Loucy (cell line): Measurements from ENCODE around the gene SHISA5.

Experiments used
- H2AFZ ChIP-seq: fragments of 200-600 bp; sonication (generic); 2 replicates; pipeline ENCODE4 v1.6.0; 2016; ENCODE audit warnings: antibody characterized with exemption, mild to moderate bottlenecking, low read length, moderate library complexity
- H3F3A ChIP-seq: fragments of 200-600 bp; 2 replicates; pipeline ENCODE4 v1.6.0; 2016; ENCODE audit warnings: antibody characterized with exemption, low read depth, mild to moderate bottlenecking
- H3K27me3 ChIP-seq: fragments of 200-600 bp; sonication (generic); 2 replicates; pipeline ENCODE4 v1.6.1; 2014; ENCODE audit warnings: low read length, mild to moderate bottlenecking; ENCODE audit not compliant: insufficient read depth, poor library complexity, severe bottlenecking
- H3K36me3 ChIP-seq: fragments of 200-600 bp; sonication (generic); 2 replicates; pipeline ENCODE4 v1.6.1; 2016; ENCODE audit warnings: low read length; ENCODE audit not compliant: insufficient read depth
- H3K4me1 ChIP-seq: fragments of 200-600 bp; sonication (generic); 2 replicates; pipeline ENCODE4 v1.5.1; 2014; ENCODE audit warnings: low read length, mild to moderate bottlenecking; ENCODE audit not compliant: insufficient read depth, poor library complexity, severe bottlenecking
- H3K4me2 ChIP-seq: fragments of 200-600 bp; sonication (generic); 2 replicates; pipeline ENCODE4 v1.6.0; 2014; ENCODE audit warnings: antibody characterized with exemption, low read length, low read depth, mild to moderate bottlenecking; ENCODE audit not compliant: poor library complexity, severe bottlenecking
- H3K4me3 ChIP-seq: fragments of 200-600 bp; sonication (generic); 2 replicates; pipeline ENCODE4 v1.5.1; 2014; ENCODE audit warnings: low read length, mild to moderate bottlenecking, mixed read lengths; ENCODE audit not compliant: poor library complexity, severe bottlenecking
- H3K79me2 ChIP-seq: fragments of 200-600 bp; sonication (generic); 2 replicates; pipeline ENCODE4 v1.6.1; 2014; ENCODE audit warnings: low read length; ENCODE audit not compliant: insufficient read depth
- H3K9ac ChIP-seq: fragments of 200-600 bp; sonication (generic); 2 replicates; pipeline ENCODE4 v1.6.0; 2014; ENCODE audit warnings: mild to moderate bottlenecking, low read depth, low read length, moderate library complexity; ENCODE audit not compliant: poor library complexity, severe bottlenecking
- H3K9me2 ChIP-seq: fragments of 200-600 bp; sonication (generic); replicated peaks from 2 replicates; pipeline ENCODE4 v1.6.1; 2016; ENCODE audit warnings: low read depth, low read length, mixed read lengths
- H3K9me3 ChIP-seq: fragments of 200-600 bp; sonication (generic); 2 replicates; pipeline ENCODE4 v1.6.1; 2014; ENCODE audit warnings: mild to moderate bottlenecking, antibody characterized with exemption, low read length, low read depth; ENCODE audit not compliant: insufficient read depth
- H4K20me1 ChIP-seq: fragments of 200-600 bp; sonication (generic); 2 replicates; pipeline ENCODE4 v1.6.0; 2014; ENCODE audit warnings: antibody characterized with exemption, low read length, mild to moderate bottlenecking; ENCODE audit not compliant: insufficient read depth, poor library complexity, severe bottlenecking
- TF ChIP-seq, protein P1 (sequence below): fragments of 200-600 bp; sonication (generic); conservative IDR thresholded peaks from 2 replicates; pipeline ENCODE4 v1.5.1; 2014; ENCODE audit warnings: mild to moderate bottlenecking, antibody characterized with exemption, low read length

Gene SHISA5

DNA sequence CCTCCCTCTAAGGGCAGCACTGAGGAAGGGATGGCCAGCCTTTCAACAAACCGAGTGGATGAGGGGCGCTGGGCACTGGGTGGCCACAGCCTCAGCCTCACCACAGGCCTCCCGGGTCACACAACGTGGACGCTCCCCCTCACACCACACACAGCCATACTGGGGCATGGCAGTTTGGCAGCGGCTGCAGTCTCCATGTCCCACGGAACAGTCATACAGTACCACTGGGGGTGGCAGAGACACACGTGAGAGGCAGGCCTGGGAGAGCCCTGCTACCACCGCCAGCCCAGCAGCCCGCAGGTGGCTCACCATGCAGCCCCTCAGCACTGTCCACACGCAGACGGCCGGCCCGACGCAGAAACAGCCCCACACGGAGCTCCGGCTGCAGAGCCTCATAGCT is 85.8 kb downstream of the SHISA5 start:
- no peak overlapping the region for H3K9ac ChIP-seq
- H3K4me1 ChIP-seq: no peaks in the 10 kb centered on the region
- peaks cover 15% of the 10 kb centered on the region; the same call in 1 of the 2 replicates for H3K79me2 ChIP-seq
- H2AFZ ChIP-seq: no peak overlapping the region
- no peak overlapping the region for H3K4me2 ChIP-seq
- no peaks in the 10 kb centered on the region for H3K9me3 ChIP-seq
- peaks cover 7% of the 10 kb centered on the region for H4K20me1 ChIP-seq
- H3K27me3 ChIP-seq: no peaks in the 10 kb centered on the region
- peaks cover 61% of the 10 kb centered on the region; the same call in 1 of the 2 replicates for H3K36me3 ChIP-seq
- H3K4me3 ChIP-seq: no peak overlapping the region
- no peaks in the 10 kb centered on the region for H3F3A ChIP-seq
- no peaks in the 10 kb centered on the region for H3K9me2 ChIP-seq
- TF ChIP-seq, protein P1, sequence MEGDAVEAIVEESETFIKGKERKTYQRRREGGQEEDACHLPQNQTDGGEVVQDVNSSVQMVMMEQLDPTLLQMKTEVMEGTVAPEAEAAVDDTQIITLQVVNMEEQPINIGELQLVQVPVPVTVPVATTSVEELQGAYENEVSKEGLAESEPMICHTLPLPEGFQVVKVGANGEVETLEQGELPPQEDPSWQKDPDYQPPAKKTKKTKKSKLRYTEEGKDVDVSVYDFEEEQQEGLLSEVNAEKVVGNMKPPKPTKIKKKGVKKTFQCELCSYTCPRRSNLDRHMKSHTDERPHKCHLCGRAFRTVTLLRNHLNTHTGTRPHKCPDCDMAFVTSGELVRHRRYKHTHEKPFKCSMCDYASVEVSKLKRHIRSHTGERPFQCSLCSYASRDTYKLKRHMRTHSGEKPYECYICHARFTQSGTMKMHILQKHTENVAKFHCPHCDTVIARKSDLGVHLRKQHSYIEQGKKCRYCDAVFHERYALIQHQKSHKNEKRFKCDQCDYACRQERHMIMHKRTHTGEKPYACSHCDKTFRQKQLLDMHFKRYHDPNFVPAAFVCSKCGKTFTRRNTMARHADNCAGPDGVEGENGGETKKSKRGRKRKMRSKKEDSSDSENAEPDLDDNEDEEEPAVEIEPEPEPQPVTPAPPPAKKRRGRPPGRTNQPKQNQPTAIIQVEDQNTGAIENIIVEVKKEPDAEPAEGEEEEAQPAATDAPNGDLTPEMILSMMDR: no peak
